NCI-H1930 (cell line): Measurements from ENCODE around the gene KIAA0232.

ENCODE experiments used
- DNase-seq, 2 experiments: peaks; one replicate each; lab custom pipeline; 2025; lab: John Stamatoyannopoulos, UW

Gene KIAA0232

GRCh38 chr4:6852582-6852981 lies 70.1 kb downstream of the KIAA0232 start:
- no peak for DNase-seq

DNA sequence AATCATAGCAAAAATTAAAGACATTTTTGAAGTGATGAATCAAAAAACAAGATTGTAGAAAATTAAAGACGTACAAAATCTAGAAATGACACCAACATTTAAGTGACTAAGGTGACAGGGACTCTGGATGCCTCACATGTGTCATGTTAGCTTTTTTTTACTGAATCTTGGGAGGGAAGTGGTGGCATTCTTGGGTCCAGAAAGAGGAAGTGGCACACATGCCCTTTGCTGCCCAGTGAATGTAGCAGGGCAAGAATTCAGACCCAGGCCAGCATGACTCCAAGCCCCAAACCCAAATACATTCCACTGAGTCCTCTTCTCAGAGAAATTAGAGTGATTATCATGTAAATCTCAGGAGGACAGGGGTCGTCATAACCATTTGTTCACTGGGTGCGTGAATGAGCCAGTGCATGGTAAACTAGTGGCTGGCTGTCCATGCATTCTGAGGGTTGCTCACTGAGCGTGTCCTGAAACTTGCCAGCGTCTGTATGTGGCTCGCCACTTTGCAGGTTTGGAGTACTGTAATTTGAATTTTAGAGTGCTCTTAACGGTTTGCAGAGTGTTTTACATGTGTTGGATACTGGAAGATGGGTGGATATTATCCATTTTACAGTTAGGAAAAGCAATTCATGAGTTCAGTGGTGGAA lies 71.7 kb downstream of the KIAA0232 start:
- no peak for DNase-seq

DNA sequence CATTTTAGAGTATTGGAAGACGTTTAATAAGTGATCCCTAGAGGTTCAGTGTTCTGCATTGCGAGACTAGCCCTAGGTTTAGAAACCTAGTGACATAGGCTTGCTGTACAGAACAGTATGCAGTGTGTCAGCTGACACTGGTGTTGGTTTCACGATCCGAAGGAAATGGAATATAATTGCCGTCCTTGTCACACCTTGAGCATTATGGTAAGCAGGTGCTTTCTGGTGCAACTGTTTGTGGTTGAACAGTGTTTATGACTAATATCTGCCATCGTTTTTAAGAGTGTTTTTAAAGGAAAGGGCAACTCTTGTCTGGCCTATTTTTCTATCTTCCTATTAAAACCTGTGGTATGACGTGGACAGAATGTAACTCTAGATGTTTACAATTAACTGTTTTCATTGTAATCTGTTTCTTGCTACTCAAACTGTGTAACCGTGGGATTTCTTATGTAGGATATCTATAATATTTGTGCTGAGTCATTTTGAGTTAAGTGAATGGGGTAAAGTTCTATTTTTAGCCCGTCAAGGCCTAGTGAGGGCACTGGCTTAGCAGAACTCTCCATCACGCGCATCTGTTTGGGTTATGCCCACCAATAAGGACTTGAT lies 73.3 kb downstream of the KIAA0232 start:
- DNase-seq = no peak

DNA sequence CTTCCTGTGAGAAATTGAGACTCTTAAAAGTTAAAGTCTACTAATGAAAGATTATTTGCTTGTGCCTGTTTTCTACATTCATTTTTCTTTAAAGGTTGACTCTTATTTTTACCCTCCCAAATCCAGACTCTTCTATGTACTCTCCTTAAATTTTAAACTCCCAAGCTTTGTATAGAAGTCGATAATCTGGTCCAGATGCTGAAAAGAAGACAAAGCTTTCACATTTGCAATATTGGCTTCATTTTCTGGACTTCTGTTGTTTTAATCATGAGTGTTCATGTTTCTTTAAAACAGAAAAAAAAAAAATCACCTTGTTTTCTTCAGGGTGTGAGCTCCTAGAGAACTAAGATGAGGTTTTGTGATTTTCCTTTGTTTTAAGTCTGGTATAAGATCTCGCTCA lies 73.9 kb downstream of the KIAA0232 start:
- DNase-seq = no peak

DNA sequence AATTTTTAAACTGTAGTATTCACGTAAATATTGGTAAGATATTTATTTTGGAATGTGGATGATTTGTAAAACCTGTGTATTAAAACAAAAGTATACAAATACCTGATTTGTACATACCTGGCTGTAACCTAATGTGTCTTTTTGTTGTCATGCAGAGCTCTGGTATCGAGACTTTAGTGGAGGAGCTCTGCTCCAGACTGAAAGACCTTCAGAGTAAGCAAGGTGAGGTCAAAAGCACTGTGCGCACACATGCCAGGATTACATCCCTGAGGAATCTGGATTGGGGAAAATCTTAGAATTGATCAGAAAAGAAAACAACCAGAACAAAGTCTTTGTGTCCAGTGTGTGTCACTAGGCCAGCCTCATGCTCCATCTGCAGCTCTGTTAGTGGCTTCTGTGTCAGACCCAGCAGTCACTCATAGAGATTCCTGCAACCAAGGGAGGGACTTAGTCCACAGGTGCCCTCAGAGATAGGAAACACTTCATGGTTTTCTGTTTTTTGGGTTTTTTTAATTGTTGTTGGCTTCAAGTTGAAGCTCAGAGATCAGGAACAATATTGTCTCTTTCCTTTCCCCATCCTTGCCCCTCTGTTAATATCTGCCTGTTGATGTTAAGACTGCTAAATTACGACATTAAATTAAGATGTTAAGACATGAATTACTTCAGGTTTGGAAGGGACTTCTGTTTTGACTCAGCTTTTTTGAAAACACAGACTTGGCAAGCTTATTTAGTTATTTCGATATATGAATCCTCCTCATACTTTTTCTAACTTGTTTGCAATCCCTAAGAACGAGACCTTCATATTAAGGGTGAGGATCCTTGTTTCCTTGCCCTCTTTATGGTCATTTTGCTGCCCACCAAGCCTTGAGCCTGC lies 74.7 kb downstream of the KIAA0232 start:
- no peak for DNase-seq

- DNase-seq = no peak
Observed at GRCh38 chr4:6858997-6859396, 76.5 kb downstream of the KIAA0232 start.

DNA sequence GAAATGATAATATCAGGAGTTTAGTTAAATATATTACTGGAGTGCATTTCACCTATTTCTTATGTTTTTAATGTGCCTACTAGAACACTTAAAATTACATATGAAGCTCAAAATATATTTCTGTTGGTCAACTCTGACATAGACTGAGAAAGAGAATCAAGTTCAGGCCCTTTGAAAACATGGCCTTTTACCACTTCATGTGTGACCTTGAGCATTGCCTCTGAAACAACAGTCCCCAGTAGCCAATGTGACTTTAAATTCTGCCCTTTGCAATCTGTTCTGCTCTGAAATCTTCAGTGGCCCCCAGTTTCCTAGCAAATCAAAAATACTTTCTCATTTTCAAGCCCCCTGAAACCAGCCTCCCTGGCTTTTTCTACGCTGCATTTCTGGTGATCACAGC lies 77.0 kb downstream of the KIAA0232 start:
- no peak for DNase-seq

GRCh38 chr4:6868386-6868785 lies 85.9 kb downstream of the KIAA0232 start:
- DNase-seq = no peak

- DNase-seq = no peak
Observed at GRCh38 chr4:6869944-6870343, 87.4 kb downstream of the KIAA0232 start.

GRCh38 chr4:6873291-6873690 lies 90.8 kb downstream of the KIAA0232 start:
- no peak for DNase-seq

- peak; percentile 9 to 40 for DNase-seq
Observed at GRCh38 chr4:6873792-6874461, 91.4 kb downstream of the KIAA0232 start.

DNA sequence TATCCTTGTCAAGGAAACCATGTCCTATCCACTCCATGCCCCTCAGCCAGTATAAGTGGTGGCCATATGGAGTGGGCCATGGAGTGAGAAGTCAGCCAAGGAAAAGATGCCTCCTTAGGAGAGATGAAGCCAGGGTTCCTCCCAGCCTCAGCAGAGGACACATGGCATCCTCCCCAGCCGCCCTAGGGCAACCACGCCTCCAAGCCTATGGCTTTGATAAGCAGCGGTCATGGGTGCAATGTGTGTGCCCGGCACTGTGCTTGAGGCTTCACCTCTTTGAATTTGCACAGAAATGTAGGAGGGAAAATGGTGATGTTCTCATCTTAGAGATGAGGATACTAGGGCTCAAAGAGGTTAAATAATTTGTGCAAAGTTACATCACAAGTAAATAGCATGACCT lies 92.5 kb downstream of the KIAA0232 start:
- DNase-seq = no peak

- no peak for DNase-seq
Observed at GRCh38 chr4:6875431-6875831, 92.9 kb downstream of the KIAA0232 start.

DNA sequence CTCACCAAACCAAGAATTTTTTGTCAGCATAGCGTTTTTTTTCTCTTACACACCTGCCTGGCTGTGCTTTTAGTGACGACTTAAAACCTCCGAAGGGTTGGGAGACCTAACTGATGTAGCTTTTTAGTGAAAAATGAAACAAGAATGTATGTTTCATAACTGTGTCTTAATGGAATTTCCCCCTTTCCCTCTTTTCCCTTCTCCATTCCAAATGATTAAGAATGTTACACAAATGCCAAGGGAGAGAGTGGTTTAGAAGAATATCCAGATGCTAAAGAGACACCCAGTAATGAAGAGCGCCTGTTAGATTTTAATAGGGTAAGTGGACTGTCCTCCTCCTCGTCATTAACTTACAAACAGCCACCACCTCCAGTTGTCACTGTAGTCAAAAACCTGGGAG lies 93.9 kb downstream of the KIAA0232 start:
- DNase-seq = no peak

DNA sequence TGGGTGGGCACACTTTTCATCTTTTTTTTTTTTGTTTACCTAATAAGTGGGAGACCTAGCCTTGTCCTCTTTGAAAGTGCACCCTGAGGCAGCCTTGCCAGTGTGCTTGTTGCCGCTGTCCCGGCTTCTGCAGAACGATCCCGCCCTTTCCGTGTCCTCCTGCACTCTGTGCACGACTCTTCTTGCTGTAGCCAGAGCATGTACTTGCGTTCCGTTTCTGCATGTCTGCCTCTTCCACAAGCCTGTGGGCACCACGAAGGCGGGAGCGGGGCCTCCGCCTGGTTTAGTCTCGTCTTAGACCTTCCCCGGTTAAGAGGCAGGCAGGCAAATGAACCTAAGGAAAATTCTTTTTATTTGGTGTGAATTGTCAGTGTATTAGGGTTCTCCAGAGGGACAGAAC lies 94.5 kb downstream of the KIAA0232 start:
- no peak for DNase-seq

DNA sequence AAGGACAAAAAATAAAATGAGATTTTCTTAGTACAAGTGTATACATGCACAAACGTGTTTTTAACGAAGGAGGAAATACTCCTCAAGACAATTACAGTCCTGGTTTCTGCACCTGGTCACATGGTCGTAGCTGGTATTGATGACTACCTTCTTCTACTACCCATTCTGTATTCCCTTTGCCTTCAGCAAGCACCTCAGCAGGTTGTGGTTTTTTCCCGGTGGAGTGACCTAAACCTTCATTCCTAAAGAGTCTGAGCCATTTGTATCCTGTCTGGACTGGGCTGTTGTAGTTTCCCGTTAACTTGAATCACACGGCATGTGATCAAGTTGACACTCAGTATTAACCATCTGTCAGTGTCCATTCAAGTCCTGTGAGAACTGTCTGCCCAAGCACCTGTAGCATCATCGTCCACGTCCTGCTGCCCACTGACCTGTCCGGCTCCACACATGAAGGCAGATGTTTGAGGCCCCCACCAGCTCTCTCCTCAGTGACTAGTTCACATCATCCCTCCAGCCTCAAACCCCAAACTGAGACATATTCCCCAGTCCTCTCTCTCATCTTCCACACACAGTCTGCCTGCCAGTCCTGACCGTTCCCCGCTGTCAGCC lies 96.0 kb downstream of the KIAA0232 start:
- DNase-seq = no peak

DNA sequence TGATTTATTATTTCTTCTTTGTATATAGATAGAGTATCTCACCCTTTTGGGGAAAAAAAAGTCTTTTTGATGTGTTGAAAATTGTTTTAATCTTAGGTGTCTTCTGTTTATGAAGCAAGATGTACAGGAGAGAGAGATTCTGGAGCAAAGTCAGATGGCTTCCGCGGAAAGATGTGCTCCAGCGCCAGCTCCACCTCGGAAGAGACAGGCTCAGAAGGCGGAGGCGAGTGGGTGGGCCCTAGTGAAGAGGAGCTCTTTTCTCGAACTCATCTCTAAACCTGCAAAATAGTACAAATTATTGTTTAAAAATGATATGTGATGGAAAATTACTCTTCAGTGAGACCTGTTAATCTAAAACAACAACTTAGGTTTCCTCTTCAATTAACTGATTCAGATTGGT lies 98.2 kb downstream of the KIAA0232 start:
- no peak for DNase-seq

- no peak for DNase-seq
Observed at GRCh38 chr4:6881908-6882307, 99.4 kb downstream of the KIAA0232 start.

GRCh38 chr4:6884341-6884870 lies 101.9 kb downstream of the KIAA0232 start:
- DNase-seq = no peak

- no peak for DNase-seq
Observed at GRCh38 chr4:6885953-6886557, 103.5 kb downstream of the KIAA0232 start.

GRCh38 chr4:6886886-6887285 lies 104.4 kb downstream of the KIAA0232 start:
- no peak for DNase-seq
